Left ventricle myocardium superior (tissue), 1 donor: ENCODE results near the gene ELMO2. TPM values are rescaled to one million over a fixed set of nuclear protein-coding genes. Genes with fewer than 3 reads are reported as not detected.
A peak's percentile ranks its signal among the peaks of the same experiment; 100 is the strongest.

ENCODE experiments used
- ATAC-seq: fragments of 200-7000 bp; cut with Tn5 transposase; one replicate; pipeline ENCODE4 v1.9.1; 2020; ENCODE audit warnings: mild to moderate bottlenecking, moderate library complexity
- DNase-seq: peaks from one replicate; pipeline ENCODE4 v3.0.0-alpha.2; 2020
- intact Hi-C: fragments of 100-400 bp; cut with micrococcal nuclease; formaldehyde crosslinking; loops from one replicate; pipeline ENCODE4 v1.11.0; 2022
- total RNA-seq: library from RNA; stranded (reverse); fragmentation: NEBNext Ultra II Directional; extraction: Animal tissue kit (Norgen Biotek cat#: 25700); gene quantifications from one replicate; pipeline ENCODE4 v1.2.1, GENCODE V29; 2021
- donor health status: DM: no; HTN: yes; CAD: no; lungs with severe emphysema.

Gene ELMO2
- total RNA-seq, 1 donor from 2014 or later = 37.1 TPM

DNA sequence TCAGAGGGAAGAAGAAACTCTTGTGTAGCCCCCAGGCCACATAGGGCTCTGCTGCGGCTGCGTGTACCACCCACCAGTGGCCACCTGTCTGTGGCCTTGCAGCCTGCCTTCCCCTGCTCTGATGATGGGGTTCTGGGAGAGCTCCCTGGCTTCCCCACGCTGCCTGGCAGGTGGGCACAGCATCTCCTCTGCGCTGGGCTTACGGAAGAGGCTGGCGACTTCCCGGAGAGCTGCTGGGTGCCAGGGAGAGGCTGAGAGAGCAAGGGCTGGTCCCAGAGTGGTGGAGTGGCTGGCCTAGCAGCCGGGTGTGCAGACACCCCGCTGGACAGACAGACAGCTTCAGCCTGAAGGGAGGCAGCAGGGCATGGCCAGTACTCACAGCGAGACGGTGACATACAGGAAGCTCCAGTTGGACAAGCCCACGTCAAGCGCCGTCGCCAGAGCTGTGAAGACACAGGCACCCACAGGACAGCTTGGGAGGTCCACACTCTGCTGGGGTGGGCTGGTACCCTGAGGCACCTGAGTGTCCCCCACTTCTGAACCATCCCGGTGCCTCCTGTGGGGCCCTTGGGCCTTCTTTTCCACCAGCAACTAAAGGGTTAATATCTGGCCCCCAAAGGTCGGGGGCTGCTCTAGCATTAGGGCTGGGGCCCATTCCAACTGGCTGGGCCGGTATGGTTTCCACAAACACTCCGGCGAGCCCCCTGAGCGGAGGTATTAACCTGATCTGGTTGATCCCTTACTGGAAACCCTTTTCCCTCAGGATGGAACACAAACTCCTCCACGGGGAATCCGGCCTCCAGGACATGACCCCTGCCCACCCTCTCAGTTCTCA is 50.0 kb downstream of the ELMO2 start:
- ATAC-seq (no peak), DNase-seq (no peak)
- intact Hi-C loops = no loop called here

DNA sequence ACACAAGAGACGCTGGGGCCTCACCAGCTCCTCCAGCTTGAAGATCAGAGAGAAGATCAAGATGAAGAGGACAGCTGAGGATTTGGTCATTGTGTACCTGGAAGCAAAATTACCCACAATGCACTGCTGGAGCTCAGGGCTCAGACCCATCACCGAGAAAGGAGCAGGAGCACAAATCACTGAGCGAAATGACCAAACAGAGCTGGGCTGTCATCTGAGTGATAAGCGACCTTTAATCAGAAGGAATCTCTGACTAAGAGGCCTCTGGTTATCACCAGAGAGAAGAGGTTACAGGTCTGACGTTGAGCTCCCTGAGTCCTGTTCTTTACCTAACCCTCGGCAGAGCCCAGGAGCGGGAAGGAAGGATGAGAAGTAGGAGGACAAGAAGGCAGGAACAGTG is 50.6 kb downstream of the ELMO2 start:
- no peak for ATAC-seq
- intact Hi-C loops = no loop called here
- DNase-seq = no peak

DNA sequence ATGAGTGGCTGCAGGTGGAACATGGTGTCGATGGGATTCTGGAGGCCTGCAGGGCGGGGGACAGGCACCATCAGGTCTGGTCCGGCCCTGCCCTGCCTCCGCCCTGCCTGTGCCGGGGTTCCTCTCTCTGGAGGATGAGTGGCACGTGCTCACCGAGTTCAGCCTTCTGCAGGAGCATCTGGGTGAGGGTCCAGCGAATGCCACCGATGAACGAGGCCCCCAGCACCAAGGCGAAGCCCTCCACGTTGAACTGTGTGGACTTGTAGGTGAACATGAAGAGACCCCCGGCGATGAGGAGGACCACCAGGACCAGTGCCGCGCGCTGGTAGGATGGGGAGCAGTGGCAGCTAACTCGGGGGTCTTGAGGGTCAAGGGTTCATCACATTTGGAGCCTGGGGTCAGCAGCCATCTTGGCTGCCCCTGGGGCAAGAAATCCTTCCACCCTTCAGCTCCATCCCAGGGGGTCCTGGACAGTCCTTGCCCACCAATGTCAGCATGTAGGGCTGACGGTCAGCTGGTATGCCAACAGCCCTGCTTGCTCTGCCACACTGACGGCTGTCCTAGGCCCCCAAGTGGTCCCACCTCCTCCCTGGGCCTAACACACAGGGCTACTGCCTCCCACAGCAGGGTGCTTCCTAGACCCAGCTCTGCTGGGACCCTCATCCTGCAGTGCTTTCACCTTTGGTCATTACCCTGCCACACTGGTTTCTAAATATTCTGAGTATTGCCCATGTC is 51.3 kb downstream of the ELMO2 start:
- intact Hi-C loops = no loop called here
- DNase-seq = no peak
- no peak for ATAC-seq

GRCh38 chr20:46354207-46354555 is 52.2 kb downstream of the ELMO2 start:
- intact Hi-C loops = no loop called here
- ATAC-seq (no peak), DNase-seq (no peak)

GRCh38 chr20:46353500-46354206 is 52.8 kb downstream of the ELMO2 start:
- DNase-seq = no peak
- intact Hi-C loops = no loop called here
- no peak for ATAC-seq

GRCh38 chr20:46352370-46352938 is 54.0 kb downstream of the ELMO2 start:
- intact Hi-C loops = no loop called here
- ATAC-seq (no peak), DNase-seq (no peak)

- intact Hi-C loops = no loop called here
- DNase-seq = no peak
- no peak for ATAC-seq
Observed at GRCh38 chr20:46351357-46352058, 54.9 kb downstream of the ELMO2 start.

GRCh38 chr20:46350986-46351267 is 55.5 kb downstream of the ELMO2 start:
- intact Hi-C loops = no loop called here
- ATAC-seq = no peak
- no peak for DNase-seq

DNA sequence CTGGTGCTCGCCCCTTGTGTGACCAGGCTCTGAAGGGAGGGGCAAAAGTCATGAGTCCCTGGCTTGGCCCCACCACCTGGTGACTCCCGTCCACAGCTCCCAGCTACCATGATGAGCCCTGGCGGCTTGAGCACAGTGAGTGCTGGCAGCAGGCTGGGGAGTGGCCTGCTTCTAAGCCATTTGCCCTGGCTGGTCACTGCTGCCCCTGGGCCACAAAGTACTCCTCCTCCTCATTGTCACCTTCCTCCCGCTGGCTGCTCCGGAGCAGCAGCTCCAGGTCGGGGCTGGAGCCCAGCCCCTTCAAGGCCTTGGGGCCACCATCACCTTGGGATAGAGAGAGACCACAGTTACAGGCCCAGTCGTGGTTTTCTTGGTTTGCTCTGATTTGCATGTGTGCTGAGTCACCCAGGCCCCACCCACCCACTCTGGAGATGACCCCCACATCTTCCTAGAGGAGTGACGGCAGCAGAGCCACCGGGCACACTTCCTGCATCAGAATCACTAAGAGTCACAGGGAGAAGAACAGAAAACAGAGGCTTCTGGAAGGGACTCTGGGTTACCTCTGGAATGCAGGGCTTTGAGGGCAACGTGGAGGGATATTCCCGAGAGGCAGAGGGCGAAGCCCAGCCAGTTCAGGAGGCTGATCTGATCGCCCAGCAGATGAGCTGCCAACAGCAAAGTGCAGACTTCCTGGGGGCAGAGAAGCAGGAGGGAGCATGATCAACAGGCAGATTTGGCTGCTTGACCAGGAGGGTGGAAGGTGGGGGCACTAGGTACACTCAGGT is 56.0 kb downstream of the ELMO2 start:
- intact Hi-C loops = no loop called here
- ATAC-seq = no peak
- no peak for DNase-seq

DNA sequence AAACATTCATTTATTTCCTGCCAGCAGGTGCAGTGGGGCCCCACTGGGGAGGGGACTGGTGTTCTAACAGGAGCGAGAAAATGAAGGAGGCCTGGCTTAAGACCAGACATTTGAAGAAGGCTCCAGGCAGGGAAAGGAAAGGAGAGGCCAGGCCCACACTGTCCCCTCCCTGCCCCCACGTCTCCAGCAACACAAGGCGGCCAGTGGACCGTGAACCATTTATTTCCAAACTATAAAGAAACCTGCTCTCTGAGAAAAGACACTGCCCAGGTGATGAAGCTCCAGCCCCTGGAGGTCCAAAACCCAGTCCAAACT is 56.7 kb downstream of the ELMO2 start:
- no peak for ATAC-seq
- intact Hi-C loops = loop anchor here (10.0 kb wide), 1 partner anchor 215 kb away; no protein-coding TSS in a partner anchor
- DNase-seq = no peak

DNA sequence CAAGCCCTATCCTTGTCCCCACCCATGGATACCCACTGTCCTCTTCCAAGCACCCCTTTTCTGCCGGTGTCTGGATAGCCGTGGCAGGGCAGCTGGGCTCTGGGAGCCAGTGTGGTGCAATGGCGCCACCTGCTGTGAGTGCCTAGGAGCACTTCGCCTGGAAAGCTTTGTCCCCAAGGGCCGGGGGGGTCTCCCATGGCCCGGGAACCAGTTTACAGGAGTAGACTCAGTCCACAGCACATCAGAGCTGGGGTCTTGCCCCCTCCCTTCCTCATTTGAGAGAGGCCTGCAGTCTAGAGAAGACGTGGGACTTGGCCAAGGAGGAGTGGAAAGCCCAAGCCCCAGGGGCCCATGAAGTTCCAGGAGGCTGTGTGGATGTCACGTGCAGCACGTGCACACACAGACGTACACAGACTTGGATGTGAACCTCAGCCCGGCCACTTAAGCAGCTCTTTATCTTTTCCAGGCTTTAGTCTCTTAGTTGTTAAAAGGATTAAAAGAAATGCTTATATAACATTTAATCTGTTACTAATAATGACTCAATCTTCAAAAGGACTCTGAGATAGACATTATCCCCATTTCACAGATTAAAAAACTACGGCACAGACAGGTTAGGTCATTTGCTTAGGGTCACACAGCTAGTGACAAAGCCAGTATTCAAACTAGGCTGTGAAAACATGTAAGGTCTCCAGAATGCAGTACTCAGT is 57.2 kb downstream of the ELMO2 start:
- peak; percentile 80 for ATAC-seq
- DNase-seq = peak; percentile 81
- intact Hi-C loops = loop anchor here (10.0 kb wide), 1 partner anchor 214 kb away; no protein-coding TSS in a partner anchor

DNA sequence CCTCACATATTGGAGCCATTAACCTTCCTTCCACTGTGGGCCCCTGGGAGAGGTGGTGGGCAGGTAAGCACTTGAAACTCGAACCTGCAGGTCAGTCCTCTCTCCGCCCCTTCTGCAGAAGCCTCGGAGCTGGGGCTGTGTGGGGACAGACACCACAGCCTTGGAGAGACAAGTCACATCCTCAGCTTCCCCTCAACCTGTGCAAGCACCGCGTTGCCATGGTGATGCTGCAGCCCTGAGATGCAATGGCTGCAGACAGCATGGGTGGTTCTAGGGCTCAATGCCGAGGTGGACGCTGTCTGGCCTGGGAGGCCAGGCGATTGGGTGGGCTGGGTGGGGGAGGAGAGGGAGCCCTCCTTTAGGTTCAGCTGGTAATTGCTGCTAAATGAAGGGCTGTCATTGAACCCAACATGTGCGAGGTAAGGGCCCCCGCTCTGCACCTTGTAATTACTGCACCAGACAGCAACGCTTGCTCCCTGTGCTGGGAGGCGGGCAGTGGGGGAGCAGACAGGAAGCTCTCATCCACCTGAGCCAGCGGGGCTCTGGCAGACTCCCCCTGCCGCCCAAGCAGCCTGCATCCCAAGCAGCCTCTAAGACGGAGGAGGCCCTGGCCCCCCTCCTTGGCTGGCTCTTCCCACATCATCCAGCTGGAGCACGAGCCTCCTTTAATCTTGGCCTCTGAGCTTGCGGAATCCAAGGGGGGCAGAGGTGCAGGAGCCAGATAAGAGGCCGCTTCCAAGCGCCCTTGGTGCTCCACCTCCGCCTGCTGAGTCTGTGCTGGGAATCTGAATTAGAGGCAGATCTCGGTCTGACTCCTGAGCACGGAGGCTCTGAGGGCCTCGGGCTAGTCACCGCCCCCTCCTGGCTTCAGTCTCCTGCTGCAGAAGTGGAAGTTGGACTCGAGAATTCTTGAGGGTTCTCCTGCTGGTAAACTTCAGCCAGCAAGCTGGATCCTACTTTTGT is 58.3 kb downstream of the ELMO2 start:
- peak; percentile 64 for ATAC-seq
- DNase-seq = peak; percentile 54
- intact Hi-C loops = loop anchor here (10.0 kb wide), 1 partner anchor 213 kb away; no protein-coding TSS in a partner anchor

- ATAC-seq = no peak
- intact Hi-C loops = loop anchor here (10.0 kb wide), 1 partner anchor 212 kb away; no protein-coding TSS in a partner anchor
- no peak for DNase-seq
Observed at GRCh38 chr20:46346770-46347169, 59.6 kb downstream of the ELMO2 start.

DNA sequence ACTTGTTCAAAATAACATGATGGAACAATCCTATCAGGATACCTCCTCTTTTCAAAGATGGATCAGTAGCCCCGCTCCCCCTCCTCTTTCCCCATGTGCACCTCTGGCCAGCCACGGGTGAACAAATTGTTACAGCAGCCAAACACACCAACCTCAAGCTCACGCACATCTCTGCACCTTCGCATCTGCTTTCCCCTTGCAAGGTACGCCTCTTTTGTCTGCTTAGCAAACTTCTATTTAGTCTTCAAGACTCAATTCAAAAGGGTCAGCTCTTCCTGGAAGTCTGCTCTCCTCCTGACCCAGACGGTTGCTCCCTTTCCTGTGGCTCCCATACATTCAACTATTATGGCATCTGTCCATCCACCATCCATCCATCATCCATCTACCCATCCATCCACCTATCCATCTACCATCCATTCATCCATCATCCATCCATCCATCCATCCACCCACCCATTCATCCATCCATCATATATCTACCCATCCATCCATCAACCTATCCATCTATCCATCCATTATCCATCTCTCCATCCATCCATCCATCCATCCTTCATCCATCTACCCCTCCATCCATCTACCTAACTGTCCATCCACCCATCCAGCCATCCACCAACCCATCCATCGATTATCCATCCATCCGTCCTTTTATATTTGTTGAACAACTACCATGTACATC is 61.8 kb downstream of the ELMO2 start:
- intact Hi-C loops = loop anchor here (10.0 kb wide), 1 partner anchor 210 kb away; no protein-coding TSS in a partner anchor
- no peak for ATAC-seq
- no peak for DNase-seq

- intact Hi-C loops = loop anchor here (10.0 kb wide), 1 partner anchor 209 kb away; no protein-coding TSS in a partner anchor
- DNase-seq = no peak
Observed at GRCh38 chr20:46343975-46344357, 62.4 kb downstream of the ELMO2 start.

DNA sequence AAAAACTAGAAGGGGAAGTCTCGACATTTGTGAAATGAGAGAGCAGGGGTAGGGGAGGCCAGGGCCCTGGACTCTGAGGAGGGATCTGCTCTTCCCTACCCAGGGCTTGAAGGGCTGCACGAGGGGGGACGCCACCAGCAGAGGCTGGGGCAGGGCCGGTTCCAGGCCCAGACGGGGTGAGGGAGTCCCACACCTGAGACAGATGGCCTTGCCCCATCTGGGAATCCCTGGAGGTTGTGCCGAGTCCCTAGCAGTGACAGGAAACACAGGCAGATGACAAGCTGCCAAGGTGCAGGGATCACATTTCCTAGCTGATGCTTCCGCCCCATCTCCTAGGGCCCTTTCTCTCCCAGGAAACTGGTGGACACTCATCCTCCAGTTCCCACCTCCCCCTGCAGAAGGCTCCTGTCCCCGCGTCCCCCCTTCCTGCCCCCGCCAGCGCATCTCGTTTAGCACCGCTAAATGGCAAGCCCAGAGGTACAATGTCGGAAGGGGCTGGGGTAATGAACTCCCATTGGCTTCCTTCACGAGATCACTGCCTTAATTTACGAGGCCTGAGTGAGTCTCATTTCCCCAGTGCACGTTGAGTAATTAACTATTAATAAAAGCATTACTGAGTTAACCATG is 63.0 kb downstream of the ELMO2 start:
- ATAC-seq (no peak), DNase-seq (no peak)
- intact Hi-C loops = loop anchor here (10.0 kb wide), 1 partner anchor 209 kb away; no protein-coding TSS in a partner anchor

More at GRCh38 chr20:46343975-46344357, 62.4 kb downstream of the ELMO2 start:
- no peak for ATAC-seq
